Fibroblast of villous mesenchyme (primary cell): Measurements from ENCODE around the gene BOK. TPM values are rescaled to one million over a fixed set of nuclear protein-coding genes. Genes with fewer than 3 reads are reported as not detected.

ENCODE experiments used
- DNase-seq: peaks from one replicate; pipeline ENCODE4 v3.0.0-alpha.2; 2010; ENCODE audit warnings: low read depth
- H3K4me3 ChIP-seq: 2 replicates; pipeline ENCODE4 v1.5.1; 2011; ENCODE audit warnings: low read depth, mild to moderate bottlenecking, low read length
- total RNA-seq: library from RNA; depleted of rRNA; stranded (reverse); fragments of >200 nt; gene quantifications from 2 replicates; pipeline ENCODE4 v1.2.3, GENCODE V29; 2012
- TF ChIP-seq, protein P1 (sequence below): IDR thresholded peaks from 2 replicates; pipeline ENCODE4 v1.5.1; 2012; ENCODE audit warnings: low read depth, mild to moderate bottlenecking, low read length; ENCODE audit not compliant: insufficient read depth

The BOK gene
- total RNA-seq, 1 donor = 54.0 TPM

DNA sequence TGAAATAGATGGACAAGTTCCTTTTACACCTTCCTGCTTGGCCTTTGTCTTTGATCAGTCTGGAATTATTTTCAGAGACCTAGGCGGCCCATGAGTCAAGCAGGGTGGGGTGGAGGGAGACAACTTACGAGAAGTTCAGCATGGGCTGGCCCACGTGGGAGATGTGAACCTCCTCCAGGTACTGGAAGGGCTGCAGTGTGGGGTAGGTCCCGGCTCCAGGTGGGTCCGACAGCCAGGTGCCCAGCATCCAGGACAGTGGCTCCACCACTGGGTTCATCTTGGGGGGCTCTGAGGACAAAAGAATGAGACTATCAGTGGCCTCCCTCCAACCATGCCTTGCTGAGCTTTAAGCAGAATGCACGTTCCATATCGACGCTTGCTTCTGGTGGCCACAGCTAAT, 47.6 kb downstream of the BOK start:
- no peak for DNase-seq
- TF ChIP-seq, protein P1, sequence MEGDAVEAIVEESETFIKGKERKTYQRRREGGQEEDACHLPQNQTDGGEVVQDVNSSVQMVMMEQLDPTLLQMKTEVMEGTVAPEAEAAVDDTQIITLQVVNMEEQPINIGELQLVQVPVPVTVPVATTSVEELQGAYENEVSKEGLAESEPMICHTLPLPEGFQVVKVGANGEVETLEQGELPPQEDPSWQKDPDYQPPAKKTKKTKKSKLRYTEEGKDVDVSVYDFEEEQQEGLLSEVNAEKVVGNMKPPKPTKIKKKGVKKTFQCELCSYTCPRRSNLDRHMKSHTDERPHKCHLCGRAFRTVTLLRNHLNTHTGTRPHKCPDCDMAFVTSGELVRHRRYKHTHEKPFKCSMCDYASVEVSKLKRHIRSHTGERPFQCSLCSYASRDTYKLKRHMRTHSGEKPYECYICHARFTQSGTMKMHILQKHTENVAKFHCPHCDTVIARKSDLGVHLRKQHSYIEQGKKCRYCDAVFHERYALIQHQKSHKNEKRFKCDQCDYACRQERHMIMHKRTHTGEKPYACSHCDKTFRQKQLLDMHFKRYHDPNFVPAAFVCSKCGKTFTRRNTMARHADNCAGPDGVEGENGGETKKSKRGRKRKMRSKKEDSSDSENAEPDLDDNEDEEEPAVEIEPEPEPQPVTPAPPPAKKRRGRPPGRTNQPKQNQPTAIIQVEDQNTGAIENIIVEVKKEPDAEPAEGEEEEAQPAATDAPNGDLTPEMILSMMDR = no peak
- H3K4me3 ChIP-seq = no peak overlapping the region

DNA sequence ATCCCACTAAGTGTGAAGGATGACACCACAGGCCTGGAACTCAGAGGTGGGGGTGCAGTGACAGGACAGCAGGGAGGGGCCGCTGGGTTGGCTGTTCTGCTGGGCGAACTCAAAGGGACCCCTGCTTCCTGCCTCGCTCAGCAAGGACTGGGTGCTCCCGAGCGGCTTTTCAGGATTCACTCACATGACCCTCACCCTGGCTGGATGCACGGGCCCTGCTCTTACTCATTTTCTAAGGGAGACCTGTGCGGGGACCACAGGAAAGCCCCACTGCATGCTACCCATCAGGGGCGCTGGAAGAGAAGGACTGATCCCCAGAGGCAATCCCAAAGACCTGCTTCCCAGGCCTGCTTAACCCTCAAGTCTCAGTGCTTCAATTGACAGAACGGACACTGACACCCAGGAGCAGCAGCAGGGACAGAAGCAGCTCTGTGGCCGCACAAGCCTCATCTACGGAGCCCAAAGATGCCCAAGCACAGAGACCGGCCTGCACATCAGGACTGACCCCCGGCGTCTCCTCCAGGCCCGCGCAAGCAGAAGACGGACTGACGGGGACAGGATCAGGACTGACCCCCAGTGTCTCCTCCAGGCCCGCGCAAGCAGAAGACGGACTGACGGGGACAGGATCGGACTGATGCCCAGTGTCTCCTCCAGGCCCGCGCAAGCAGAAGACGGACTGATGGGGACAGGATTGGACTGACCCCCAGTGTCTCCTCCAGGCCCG, 48.8 kb downstream of the BOK start:
- TF ChIP-seq, protein P1 = no peak
- no peak overlapping the region for H3K4me3 ChIP-seq
- DNase-seq = no peak

DNA sequence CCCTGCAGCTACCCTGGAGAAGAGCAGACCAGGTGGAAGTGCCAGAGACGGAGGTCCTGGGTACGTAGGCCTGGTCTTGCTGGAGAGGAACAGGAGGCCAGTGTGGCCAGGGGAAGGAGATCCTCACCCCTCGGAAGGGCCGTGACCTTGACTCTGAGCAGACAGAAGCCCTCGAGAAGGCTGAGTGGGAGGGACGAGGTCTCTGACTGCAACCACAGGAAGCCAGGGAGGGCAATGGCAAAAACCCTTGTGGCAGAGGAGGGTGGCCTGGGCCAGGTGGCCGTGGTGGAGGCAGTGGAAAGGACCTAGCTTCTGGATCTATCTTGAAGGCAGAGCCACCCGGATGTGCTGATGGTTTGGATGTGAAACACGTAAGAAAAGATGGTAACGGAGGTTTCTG, 50.3 kb downstream of the BOK start:
- H3K4me3 ChIP-seq = no peak overlapping the region
- DNase-seq = no peak
- TF ChIP-seq, protein P1 = no peak

DNA sequence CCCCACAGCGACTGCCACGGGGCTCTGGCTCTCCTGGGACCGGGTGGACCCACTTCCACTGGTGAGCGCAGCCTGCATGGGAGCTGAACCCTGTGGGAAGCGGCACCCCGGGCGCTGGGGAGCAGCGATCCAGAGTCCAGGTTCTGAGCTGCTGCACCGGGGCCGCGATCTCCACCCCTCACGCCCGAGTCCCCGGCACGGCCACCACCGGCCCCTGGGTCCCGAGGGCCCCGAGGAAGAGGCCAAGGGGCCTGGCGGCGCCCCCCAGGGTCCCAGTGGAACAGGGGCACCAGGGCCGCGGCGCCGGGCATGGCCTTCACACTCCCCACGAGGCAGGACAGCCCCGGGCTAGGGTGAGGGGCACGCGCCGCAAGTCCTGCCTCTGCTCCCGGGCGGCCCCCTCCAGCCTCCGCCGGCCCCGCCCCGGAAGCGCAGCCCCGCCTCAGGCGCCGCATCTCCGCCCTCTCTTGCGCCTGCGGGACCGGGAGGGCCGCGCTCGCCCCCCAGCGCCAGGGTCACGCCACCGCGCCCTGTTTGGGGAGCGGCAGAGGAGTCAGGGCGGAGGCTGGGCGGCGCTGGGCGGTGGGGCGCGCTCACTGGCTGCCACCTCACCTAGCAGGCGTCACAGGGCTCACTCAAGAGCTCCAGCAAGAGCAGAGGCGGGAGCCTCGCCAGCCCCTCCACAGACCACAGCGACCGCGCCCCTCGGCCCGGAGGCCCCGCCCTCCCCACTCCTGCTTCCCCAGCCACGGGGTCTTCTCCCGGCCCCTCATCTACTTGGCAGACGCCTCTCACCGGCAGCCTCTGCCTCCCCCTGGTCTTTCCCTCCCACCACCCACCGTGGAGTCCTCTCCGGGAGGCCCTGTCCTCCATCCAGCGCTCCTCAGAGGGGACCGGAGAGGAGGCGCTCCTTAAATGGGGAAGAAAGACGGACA, 51.6 kb downstream of the BOK start:
- peak; percentile 87 for DNase-seq
- peak overlapping the region; percentile 60 for H3K4me3 ChIP-seq
- TF ChIP-seq, protein P1 = peak; percentile 59

DNA sequence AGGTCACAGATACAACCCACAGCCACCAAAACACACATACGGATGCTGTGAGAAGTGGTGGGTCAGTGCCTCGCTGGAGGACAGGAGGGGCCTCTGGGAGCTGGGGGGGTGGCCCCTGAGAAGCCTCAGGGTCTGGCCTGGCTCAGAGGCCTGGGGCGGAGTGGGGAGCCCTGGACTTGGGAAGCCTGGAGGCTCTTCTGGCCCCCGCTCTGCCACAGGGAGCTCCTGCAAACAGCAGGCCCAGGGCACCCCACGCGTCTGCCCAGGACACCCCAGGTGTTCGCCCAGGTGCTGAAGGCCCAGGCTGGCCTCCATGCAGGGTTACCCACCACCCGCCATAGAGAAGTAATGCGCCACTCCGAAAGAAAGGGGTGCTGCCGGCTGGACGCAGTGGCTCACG, 52.5 kb downstream of the BOK start:
- no peak overlapping the region for H3K4me3 ChIP-seq
- DNase-seq = no peak
- TF ChIP-seq, protein P1 = no peak

DNA sequence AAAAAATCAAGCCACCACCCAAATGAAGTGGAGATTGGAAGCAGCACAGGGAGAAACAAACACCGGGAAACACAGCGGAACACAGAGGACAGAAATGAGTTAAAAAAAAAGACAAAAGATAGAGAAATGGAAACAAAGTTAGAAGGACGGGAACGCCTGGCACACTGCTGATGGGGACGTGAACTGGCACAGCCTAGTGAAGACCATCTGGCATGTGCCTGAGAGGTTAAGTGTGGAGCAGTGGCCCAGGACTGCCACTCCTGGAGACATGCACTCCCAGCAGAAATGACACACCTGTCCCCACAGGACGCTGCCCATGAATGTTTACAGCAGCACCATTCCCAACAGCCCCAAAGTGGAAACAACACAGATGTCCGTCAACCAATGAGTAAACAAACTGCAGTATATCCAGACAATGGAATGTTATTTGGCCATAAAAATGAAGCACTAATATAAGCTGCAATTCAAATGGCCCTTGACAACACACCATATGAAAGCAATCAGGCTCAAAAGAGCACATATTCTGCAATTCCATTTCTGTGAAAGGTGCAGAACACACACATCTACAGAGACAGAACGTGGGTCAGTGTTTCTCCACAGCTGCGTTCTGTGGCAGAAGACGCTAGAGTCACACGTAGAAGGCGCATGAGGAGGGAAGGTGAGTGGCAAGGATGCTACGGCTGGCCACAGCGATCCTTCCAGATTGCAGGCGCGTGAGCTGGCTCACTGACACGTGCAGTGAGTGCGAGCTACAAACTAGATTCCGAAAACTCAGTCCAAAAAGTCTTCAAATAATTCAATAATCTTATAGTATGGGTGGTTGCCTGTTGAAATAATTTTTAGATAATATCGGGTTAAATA, 53.8 kb downstream of the BOK start:
- H3K4me3 ChIP-seq = no peak overlapping the region
- peak; percentile 39 for DNase-seq
- TF ChIP-seq, protein P1 = no peak
